ENCODE data around the gene FPGS. TPM values are rescaled to one million over a fixed set of nuclear protein-coding genes. Genes with fewer than 3 reads are reported as not detected.

The FPGS gene
- total RNA-seq, 1 donor from 2014 or later: 30.2 TPM

- no peak for ATAC-seq
- intact Hi-C loops (cut with DNase I): no loop called here
Measured at GRCh38 chr9:127863191-127863621, 60.5 kb downstream of the FPGS start.

More at GRCh38 chr9:127863191-127863621, 60.5 kb downstream of the FPGS start:
- DNase-seq (ENCODE audit: missing footprints): peak; percentile 39

Small RNA genes lying within 50 kb of the gene (microRNA-seq; reads per million reads assigned to microRNA genes)
- gene MIR2861 (not detected), gene MIR3960 (not detected)

Other genes starting within 250 kb of the FPGS start
- gene STXBP1, start 190.6 kb upstream of the FPGS start, total RNA-seq: 51.5 TPM
- gene CFAP157, start 95.9 kb upstream of the FPGS start, total RNA-seq: not detected
- 14.2 TPM for gene PTRH1, start 87.2 kb upstream of the FPGS start, total RNA-seq
- 0.30 TPM for gene TTC16, start 86.8 kb upstream of the FPGS start, total RNA-seq
- gene TOR2A, start 67.6 kb upstream of the FPGS start, total RNA-seq: 3.8 TPM
- 21.3 TPM for gene SH2D3C, start 24.2 kb upstream of the FPGS start, total RNA-seq
- 49.9 TPM for gene CDK9, start 16.8 kb upstream of the FPGS start, total RNA-seq
- 131 TPM for gene ENG, start 51.8 kb downstream of the FPGS start, total RNA-seq
- gene AK1, start 74.8 kb downstream of the FPGS start, total RNA-seq: 880 TPM
- 43.3 TPM for gene ST6GALNAC6, start 96.7 kb downstream of the FPGS start, total RNA-seq
- gene ST6GALNAC4, start 114.2 kb downstream of the FPGS start, total RNA-seq: 21.9 TPM
- gene PIP5KL1, start 127.9 kb downstream of the FPGS start, total RNA-seq: not detected
- 11.9 TPM for gene DPM2, start 135.0 kb downstream of the FPGS start, total RNA-seq
- 25.3 TPM for gene EEIG1, start 178.1 kb downstream of the FPGS start, total RNA-seq